ENCODE results near the gene CACNA1A.
"Not testable (repeated sequence)": the region's sequence is repeated elsewhere in the genome, so short reads cannot be mapped to it uniquely, and the experiment has no call there.

DNA sequence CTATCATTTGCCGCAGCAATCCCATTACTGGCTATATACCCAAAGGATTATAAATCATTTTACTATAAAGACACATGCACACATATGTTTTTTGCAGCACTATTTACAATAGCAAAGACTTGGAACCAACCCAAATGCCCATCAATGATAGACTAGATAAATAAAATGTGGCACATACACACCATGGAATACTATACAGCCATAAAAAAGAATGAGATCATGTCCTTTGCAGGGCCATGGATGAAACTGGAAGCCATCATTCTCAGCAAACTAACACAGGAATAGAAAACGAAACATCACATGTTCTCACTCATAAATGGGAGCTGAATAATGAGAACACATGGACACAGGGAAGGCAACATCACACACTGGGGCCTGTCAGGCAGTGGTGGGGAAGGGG is 23.4 kb upstream of the CACNA1A start:
- TF ChIP-seq, protein P1, sequence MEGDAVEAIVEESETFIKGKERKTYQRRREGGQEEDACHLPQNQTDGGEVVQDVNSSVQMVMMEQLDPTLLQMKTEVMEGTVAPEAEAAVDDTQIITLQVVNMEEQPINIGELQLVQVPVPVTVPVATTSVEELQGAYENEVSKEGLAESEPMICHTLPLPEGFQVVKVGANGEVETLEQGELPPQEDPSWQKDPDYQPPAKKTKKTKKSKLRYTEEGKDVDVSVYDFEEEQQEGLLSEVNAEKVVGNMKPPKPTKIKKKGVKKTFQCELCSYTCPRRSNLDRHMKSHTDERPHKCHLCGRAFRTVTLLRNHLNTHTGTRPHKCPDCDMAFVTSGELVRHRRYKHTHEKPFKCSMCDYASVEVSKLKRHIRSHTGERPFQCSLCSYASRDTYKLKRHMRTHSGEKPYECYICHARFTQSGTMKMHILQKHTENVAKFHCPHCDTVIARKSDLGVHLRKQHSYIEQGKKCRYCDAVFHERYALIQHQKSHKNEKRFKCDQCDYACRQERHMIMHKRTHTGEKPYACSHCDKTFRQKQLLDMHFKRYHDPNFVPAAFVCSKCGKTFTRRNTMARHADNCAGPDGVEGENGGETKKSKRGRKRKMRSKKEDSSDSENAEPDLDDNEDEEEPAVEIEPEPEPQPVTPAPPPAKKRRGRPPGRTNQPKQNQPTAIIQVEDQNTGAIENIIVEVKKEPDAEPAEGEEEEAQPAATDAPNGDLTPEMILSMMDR (IDR thresholded peaks at IDR 0.05), result not testable (repeated sequence)
- TF ChIP-seq RAD21 (conservative IDR thresholded peaks at IDR 0.05 in 1 of 2, IDR thresholded peaks at IDR 0.05 in 1 of 2); RARB (CRISPR knock-in tag; IDR thresholded peaks at IDR 0.05): not testable (repeated sequence)
